IPS DF 6.9 (cell line): ENCODE results near the gene NTRK1.

Experiments
- DNase-seq: peaks from one replicate; pipeline ENCODE4 v3.0.0-alpha.2; 2013; ENCODE audit warnings: low read depth, low spot score
- H3K27ac ChIP-seq: one replicate; pipeline ENCODE4 v1.5.1; 2013; ENCODE audit warnings: low read length, control low read depth
- H3K27me3 ChIP-seq: 2 replicates; pipeline ENCODE4 v1.6.1; 2013; ENCODE audit warnings: mild to moderate bottlenecking, low read length; ENCODE audit not compliant: control insufficient read depth, insufficient read depth
- H3K36me3 ChIP-seq: 2 replicates; pipeline ENCODE4 v1.6.1; 2013; ENCODE audit warnings: low read length; ENCODE audit not compliant: control insufficient read depth, insufficient read depth
- H3K4me1 ChIP-seq: 2 replicates; pipeline ENCODE4 v1.6.1; 2013; ENCODE audit warnings: low read length; ENCODE audit not compliant: control insufficient read depth, insufficient read depth
- H3K4me3 ChIP-seq: 2 replicates; pipeline ENCODE4 v1.5.1; 2013; ENCODE audit warnings: mild to moderate bottlenecking, low read length
- H3K9me3 ChIP-seq: 2 replicates; pipeline ENCODE4 v1.6.1; 2013; ENCODE audit warnings: low read length, inconsistent platforms; ENCODE audit not compliant: control insufficient read depth, insufficient read depth
- WGBS: extraction: QIAGEN DNeasy Blood & Tissue Kit; methylation state at CpG from one replicate; pipeline ENCODE4 v1.1.7; 2013; ENCODE audit warnings: mixed read lengths, missing lambda C conversion rate; ENCODE audit not compliant: insufficient read length, insufficient coverage; 5-methylcytosine and 5-hydroxymethylcytosine counted together

Gene NTRK1

DNA sequence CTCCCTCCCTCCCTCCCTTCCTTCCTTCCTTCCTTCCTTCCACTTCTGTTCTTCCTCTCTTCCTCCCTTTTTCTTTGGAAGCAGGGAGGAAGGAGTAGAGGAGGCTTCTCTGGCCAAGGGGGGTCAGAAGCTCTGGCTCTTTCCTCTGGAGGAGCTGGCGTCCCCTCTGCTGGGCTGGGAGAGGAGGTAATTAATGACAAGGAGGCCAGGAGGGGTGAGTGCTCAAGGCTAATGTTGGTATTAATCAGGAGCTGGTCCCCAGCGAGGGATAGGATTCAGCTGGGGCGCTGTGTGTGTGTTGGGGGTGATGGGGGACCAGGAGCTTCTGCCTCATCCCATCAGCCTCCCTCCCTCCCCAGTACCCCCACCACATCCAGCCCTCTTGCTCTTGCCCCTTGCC lies 26.7 kb downstream of the NTRK1 start:
- H3K27ac ChIP-seq: no peak overlapping the region
- H3K27me3 ChIP-seq: peaks cover 11% of the 10 kb centered on the region
- H3K9me3 ChIP-seq: no peaks in the 10 kb centered on the region
- H3K4me3 ChIP-seq: no peak overlapping the region
- WGBS: no CpG with 5 or more reads among the region's 3 CpGs
- no peak for DNase-seq
- H3K4me1 ChIP-seq: peaks cover 4% of the 10 kb centered on the region; the same call in 1 of the 2 replicates
- no peaks in the 10 kb centered on the region for H3K36me3 ChIP-seq

DNA sequence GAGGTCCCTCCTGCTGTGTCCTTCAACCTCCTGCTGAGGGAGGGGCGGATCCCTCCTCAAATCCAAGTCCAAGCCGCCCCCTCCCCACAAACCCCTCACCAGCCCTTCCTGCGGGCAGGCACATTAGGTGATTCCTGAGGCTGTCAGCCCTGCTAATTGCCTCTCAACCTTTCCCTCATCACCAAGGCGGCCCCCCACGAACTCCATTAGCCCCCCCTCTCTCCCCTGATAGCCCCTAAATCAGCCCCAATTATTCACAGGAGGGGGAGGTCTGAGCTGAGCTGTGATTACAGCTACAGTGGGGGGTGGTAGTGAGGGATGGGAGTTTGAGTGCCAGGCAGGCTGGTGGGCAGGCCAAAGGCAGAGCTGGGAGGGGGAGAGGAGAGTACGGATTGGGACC lies 27.1 kb downstream of the NTRK1 start:
- no peak overlapping the region for H3K27ac ChIP-seq
- WGBS: no CpG with 5 or more reads among the region's 6 CpGs
- H3K9me3 ChIP-seq: no peaks in the 10 kb centered on the region
- DNase-seq: no peak
- H3K4me3 ChIP-seq: no peak overlapping the region
- H3K4me1 ChIP-seq: peaks cover 4% of the 10 kb centered on the region; the same call in 1 of the 2 replicates
- peaks cover 14% of the 10 kb centered on the region for H3K27me3 ChIP-seq
- H3K36me3 ChIP-seq: no peaks in the 10 kb centered on the region

DNA sequence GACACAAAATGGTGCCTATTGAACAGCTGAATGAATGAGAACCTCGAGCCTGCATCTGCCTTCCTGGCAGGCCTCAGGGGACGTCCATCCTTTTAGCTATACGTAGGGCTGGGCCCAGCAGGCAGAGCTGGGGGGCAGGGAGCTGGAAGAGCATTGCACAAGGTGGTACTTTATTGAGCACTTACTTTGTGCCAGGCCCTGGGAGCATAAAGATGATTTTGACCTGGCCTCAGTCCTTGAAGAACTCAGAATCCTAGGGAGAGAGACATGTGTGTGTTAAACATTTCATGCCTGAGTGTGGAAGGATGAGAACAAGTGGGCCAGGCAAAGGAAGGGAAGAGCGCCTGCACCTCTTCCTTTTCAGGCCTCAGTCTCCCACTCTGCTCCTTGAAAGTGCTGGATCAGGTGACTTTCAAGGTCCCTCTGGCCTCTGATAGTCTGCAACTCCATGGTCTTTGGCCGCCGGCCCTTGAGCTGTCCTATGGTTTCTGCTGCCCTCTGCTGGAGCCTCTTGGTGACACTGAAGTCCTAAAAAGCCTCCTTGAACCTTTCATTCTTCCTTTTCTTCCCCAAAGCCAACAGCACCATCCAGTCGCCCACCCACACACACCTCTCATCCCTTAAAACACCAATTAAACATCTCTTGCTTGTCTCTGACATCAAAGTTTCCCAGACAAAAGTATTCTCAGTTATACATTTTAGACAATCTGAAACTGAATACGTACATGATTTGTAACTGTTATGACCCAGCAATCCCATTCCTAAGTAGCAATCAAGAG lies 29.3 kb downstream of the NTRK1 start:
- no peak overlapping the region for H3K27ac ChIP-seq
- peaks cover 4% of the 10 kb centered on the region for H3K4me1 ChIP-seq
- WGBS: 100% methylated on average over 1 of the region's 8 CpGs
- peak; percentile 85 for DNase-seq
- H3K4me3 ChIP-seq: no peak overlapping the region
- H3K36me3 ChIP-seq: no peaks in the 10 kb centered on the region
- H3K27me3 ChIP-seq: peaks cover 31% of the 10 kb centered on the region
- no peaks in the 10 kb centered on the region for H3K9me3 ChIP-seq

DNA sequence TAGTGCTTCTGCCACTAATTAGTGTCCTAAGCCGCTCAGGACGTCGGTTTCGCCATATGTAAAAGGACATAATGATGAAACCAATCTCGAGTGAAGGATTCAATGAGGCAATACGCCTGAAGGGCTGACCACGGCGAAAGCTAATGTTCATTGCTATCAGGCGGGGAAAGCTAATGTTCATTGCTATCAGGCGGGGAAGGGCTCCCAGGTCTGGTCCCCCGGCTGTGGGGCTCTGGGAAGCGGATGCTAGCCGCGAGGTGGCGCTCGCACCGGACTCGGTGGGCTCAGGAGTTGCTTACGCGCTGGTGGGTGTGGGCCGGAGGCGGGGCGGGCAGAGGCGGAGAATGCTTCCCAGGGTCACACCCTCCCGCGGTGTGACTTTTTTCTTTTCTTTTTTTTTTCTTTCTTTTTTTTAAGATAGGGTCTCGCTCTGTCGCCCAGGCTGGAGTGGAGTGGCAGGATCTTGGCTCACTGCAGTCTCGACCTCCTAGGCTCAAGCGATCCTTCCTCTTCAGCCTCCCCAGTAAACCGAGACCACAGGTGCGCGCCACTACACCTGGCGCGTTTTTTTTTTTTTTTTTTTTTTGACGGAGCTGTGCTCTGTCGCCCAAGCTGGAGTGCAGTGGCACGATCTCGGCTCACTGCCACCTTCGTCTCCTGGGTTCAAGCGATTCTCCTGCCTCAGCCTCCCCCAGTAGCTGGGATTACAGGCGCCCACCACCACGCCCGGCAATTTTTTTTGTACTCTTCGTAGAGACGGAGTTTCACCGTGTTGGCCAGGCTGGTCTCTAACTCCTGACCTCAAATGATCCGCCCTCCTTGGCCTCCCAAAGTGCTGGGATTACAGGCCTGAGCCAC lies 31.8 kb downstream of the NTRK1 start:
- H3K27me3 ChIP-seq: peaks cover 32% of the 10 kb centered on the region
- H3K4me1 ChIP-seq: peaks cover 1% of the 10 kb centered on the region; the same call in 1 of the 2 replicates
- peak; percentile 90 for DNase-seq
- no CpG with 5 or more reads among the region's 48 CpGs for WGBS
- H3K27ac ChIP-seq: no peak overlapping the region
- no peaks in the 10 kb centered on the region for H3K9me3 ChIP-seq
- H3K4me3 ChIP-seq: no peak overlapping the region
- H3K36me3 ChIP-seq: no peaks in the 10 kb centered on the region

DNA sequence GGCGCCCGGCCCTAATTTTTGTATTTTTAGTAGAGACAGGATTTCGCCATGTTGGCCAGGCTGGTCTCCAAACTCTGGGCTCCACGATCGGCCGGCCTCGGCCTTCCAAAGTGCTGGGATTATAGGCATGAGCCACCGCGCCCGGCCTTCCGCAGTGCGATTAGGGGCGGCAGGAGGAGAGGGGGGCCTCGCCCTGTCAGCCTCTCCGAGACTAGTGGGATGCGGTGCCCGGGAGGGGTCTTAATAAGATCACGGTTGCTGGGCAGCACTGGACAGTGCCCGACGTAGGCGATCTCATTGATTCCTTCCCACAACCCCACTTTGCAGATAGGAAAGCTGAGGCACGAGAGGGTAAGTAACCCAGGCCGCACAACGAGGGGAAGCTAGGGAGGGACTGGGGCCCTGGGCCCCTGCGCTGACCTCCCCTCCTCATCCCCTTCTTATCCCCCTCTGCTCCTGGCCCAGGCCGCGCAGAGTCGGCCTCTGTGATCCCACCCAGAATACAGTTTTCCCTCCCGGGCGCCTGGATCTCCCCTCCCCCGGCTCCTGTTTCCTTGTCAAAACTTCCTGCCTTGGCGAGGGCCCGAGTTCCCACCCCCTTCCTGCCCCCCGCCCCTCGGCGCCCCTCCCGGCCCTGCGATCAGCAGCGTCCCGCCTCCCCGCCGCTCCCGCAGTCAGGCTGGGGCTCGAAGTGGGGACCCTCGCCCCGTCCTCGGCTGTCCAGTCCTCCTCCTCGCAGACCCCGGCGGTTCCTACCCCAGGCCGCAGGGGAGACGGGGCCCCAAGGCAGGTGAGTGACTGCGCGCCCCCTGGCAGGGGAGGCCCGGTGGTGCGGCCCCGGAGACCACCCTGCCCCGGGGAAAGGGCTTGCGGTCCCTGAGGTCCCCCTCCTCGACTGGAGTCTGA lies 32.6 kb downstream of the NTRK1 start, which contains the start of gene PEAR1:
PEAR1 (plus strand) TSS at position 671 of the 906 bp plus-strand sequence. CDS start 10,209 bp downstream, outside the sequence.
- peaks cover 32% of the 10 kb centered on the region for H3K27me3 ChIP-seq
- WGBS: no CpG with 5 or more reads among the region's 60 CpGs
- peak within 1 kb of the TSS; percentile 30; the same call in 1 of the 2 replicates for H3K4me3 ChIP-seq
- no peak within 1 kb of the TSS for H3K27ac ChIP-seq
- H3K36me3 ChIP-seq: no peaks in the 10 kb centered on the region
- H3K4me1 ChIP-seq: no peaks in the 10 kb centered on the region; the same call in 1 of the 2 replicates
- H3K9me3 ChIP-seq: no peaks in the 10 kb centered on the region
- no peak for DNase-seq

DNA sequence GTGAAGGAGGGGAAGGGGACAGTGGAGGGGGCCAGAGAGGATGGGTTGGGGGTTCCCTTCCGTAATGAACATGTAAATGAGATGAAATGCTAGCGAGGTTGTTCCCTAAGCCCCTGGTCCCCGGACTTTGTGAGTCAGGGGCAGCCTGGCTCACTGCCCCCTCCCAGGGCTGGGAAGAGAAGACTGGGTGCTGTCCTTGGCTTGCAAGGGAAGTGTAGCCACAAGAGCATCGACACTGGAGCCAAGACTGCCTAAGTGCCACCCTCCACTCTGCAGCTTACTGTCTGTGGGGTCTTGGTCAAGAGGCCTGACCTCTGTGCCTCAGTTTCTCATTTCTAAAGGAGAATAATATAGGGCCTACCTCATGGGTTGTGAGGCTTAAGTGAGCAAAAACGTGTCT lies 33.3 kb downstream of the NTRK1 start:
- Histone ChIP-seq H3K4me3 (no peak overlapping the region; the same call in 1 of the 2 replicates), H3K36me3 (no peaks in the 10 kb centered on the region), H3K27ac (no peak overlapping the region), H3K9me3 (no peaks in the 10 kb centered on the region), H3K27me3 (peaks cover 32% of the 10 kb centered on the region), H3K4me1 (no peaks in the 10 kb centered on the region; the same call in 1 of the 2 replicates)
- no peak for DNase-seq
- WGBS: no CpG with 5 or more reads among the region's 5 CpGs

DNA sequence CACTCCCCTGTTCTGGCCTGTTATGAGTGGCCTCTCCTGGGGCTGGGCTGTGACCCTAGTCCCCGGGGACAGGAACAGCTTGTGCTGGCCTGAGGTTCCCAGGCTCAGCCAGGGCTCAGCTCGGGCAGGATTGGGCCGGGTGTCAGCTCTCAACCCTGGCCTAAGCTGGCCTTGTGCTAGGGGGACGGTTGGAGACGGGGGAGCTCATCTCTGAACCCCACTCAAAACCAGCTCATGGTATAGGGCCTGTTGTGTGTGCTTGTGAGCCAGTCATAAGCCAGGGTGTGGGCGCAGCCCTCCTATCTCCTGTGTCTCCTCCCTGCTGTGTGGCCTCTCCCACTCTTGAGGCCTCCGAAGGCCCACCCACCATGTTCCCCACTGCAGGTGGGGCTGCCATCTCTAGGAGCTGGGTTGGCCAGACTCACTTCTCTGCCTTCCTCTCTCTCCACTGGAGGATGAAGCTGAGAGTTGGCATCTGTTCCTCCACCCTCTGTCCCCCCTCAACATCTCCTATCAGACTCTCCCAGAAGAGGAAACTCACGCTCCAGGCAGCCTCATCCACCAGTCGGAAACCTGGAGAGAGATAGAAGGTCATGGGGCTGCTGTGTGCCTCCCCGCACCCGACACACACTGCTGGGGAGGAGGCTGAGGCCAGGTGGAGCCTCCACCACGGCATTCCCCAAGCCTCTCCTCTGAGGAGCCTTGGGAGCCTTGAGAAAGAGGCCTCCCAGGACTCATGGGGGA lies 34.2 kb downstream of the NTRK1 start:
- DNase-seq: no peak

DNA sequence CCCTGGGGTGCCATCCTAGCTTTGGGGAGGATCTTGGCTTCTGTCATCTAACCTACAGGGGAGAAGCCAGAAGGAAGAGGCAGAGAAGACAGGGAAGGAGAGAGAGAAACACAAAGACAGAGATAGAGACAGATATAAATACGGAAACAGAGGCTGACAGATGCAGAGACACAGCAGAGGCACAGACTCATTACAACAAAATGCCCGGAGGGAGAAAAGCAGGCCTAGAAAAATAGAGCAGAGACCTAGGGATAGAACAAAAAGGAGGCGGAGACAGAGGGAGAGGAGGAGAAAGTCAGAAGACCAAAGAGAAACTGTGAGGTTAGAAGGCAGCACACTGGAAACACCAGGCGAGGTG lies 34.8 kb downstream of the NTRK1 start:
- Histone ChIP-seq H3K27me3 (peaks cover 32% of the 10 kb centered on the region), H3K9me3 (no peaks in the 10 kb centered on the region), H3K27ac (no peak overlapping the region)

More for the DNA sequence above, 34.2 kb downstream of the NTRK1 start:
- no CpG with 5 or more reads among the region's 12 CpGs for WGBS
- Histone ChIP-seq H3K27me3 (peaks cover 32% of the 10 kb centered on the region), H3K27ac (no peak overlapping the region), H3K9me3 (no peaks in the 10 kb centered on the region), H3K4me1 (no peaks in the 10 kb centered on the region; the same call in 1 of the 2 replicates), H3K36me3 (no peaks in the 10 kb centered on the region), H3K4me3 (no peak overlapping the region)

DNA sequence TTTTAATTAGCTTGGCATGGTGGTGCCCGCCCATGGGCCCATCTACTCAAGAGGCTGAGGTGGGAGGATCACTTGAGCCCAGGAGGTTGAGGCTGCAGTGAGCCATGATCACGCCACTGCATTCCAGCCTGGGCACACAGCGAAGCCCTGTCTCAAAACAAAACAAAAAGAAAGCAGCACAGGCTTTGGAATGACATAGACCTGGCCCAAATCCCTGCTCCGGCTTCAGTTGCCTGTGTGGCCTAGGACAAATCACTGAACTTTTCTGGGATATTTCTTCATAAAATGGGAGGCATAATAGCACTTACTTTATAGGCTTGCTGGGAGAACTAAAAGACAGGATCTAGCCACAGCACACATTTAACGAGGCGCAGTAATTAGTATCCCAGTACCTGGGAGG lies 35.3 kb downstream of the NTRK1 start:
- Histone ChIP-seq H3K4me1 (no peaks in the 10 kb centered on the region; the same call in 1 of the 2 replicates), H3K4me3 (no peak overlapping the region), H3K36me3 (no peaks in the 10 kb centered on the region), H3K9me3 (no peaks in the 10 kb centered on the region), H3K27ac (no peak overlapping the region), H3K27me3 (peaks cover 32% of the 10 kb centered on the region)
- WGBS: no CpG with 5 or more reads among the region's 6 CpGs
- DNase-seq: no peak

More for the DNA sequence above, 34.8 kb downstream of the NTRK1 start:
- no peaks in the 10 kb centered on the region for H3K36me3 ChIP-seq
- DNase-seq: no peak
- no peak overlapping the region for H3K4me3 ChIP-seq
- no CpG with 5 or more reads among the region's 4 CpGs for WGBS
- H3K4me1 ChIP-seq: no peaks in the 10 kb centered on the region; the same call in 1 of the 2 replicates
